Stimulated activated CD8-positive, alpha-beta memory T cell treated with anti-CD3 and anti-CD28 coated beads, Interleukin-4, amount 100 ng/mL, for 48 hours (primary cell): ENCODE results near the gene DPH6.

ENCODE experiments used
- DNase-seq: peaks from one replicate; pipeline ENCODE4 v3.0.0-alpha.2; 2020

Gene DPH6

DNA sequence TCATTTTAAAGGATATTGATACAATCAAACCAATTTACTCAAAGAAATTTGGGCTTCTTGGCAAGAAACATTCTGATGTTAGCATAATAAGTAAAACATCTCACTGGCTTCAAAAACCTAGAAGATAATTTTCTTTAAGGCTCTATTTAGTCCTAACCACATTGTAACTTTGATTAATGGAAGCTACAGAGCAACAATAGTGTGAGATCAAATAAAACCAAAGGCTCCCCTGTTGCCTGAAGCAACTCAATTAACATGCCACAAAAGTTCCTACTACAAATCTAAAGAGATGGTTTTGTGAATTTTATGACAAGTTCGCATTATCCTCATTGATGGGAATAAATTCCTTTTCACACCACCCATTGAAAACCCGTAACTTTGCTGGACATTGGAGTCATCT lies 5.9 kb downstream of the DPH6 start:
- DNase-seq, result no peak

DNA sequence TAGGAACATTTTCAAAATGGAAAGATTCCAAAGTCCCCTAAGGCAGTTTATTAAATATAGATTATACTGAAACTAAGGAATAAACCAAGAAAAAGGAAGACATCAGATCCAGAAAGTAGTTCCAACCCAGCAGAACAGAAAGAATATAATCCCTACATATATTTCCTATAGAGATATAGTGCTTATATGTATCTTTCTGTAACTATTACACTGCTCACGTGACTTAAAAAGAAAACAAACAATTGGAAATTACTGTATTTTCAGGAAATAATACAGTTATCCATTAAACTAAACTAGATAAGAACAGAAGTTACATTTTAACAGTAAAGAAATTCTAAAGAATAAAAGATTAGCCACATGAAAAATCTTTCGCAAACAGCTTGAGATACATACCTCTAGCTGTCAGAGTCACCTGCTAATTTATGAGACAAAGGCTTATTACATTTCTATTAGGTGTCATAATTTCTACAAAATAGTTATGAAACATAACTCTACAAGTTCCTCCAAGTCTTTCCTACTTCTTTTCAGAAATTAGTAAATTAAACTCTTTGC lies 10.5 kb downstream of the DPH6 start:
- DNase-seq, result no peak

DNA sequence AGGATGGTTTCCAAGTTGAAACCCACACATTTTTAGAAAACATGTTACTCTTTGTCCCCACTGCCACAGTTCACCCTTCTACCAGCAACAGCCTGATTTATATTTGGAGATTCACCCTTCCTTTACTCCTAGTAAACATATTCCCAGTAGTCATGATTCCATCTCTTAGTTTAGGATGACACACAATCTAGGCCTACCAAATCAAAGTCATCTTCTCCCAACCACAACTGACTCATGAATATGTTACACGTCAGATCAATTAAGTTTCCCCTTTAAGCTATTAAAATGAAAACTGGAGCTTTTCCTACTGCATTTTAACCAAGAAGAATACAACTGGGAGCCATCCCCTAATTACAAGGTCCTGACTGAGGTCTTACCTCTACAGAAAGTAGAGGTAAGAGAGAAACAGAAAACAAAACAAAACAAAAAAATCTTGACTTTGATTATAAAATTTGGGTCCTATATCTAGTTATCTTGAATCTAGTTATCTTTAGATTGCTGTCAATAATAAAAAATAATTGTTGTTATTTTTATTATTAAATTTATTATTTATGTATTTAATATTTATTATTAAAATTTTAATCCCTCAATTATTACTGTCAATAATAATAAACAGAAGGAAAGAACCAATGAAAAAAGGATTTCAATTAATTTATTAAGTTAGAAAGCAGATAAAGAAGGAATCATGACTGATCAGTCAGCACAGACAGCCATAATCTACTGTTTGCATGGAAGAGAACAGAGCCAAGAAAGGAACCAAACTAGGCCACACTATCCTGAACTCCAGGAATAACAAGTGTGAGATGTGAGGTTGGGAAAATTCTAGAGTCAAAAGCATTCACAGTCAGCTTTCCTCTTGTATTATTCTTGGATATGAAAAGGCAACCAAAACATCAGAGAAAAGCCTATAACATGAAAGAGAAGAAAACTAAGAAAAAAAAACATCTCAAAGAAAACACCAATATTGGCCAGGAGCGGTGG lies 12.5 kb downstream of the DPH6 start:
- DNase-seq, result no peak

DNA sequence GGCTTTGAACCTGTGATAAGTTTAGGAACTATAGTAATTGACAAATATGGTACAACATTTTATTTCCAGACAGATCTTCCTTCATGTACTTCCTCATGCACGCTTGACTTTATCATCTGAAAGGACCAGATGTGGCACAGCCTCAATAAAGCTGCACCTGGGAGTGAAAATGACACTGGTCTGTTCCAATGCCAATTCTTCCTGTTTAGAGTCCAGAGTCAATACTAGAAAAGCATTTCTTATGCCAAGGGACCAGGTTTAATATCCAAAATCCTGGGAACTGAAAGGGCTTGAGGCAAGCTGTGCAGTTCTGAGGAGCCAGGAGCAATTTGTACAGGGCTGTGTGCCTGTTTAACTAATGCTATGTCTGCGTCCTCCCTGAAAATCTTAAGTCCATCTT lies 15.3 kb downstream of the DPH6 start:
- no peak for DNase-seq

DNA sequence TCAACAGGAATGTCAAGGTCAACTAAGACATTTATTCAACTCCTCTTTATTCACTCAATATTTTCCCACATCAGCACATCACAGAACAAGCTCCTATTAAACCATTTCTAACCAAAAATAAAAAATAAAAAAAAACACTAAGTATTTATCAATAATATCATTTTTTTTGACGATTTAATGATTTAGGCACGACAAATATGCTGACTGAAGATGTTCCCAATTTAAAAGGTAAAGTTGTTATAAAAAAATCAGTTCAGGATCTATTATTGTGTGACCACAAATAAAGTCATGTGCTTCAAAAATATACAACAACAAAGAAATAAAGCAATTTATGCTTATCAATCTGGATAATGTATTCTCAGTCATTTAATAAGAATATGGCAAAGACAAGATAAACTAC lies 16.2 kb downstream of the DPH6 start:
- DNase-seq, result no peak

DNA sequence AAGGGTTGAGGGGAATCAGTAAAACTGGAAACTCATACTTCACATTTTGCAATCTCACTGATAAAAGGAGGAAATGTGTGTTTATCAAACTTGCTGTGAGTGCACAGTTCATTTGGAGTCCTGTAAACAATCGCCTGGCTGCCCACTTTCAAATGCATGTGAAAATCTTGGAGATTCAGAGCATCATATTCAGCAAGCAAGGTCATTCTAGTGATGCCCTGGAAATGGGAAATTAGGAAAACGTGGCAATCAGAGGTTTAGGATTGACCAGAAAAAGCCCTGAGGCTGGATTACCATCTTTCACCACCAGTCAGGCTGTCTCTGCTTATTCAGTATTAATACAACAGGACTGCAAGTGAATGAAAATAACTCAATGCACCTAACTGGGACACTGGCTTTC lies 23.9 kb downstream of the DPH6 start:
- no peak for DNase-seq

DNA sequence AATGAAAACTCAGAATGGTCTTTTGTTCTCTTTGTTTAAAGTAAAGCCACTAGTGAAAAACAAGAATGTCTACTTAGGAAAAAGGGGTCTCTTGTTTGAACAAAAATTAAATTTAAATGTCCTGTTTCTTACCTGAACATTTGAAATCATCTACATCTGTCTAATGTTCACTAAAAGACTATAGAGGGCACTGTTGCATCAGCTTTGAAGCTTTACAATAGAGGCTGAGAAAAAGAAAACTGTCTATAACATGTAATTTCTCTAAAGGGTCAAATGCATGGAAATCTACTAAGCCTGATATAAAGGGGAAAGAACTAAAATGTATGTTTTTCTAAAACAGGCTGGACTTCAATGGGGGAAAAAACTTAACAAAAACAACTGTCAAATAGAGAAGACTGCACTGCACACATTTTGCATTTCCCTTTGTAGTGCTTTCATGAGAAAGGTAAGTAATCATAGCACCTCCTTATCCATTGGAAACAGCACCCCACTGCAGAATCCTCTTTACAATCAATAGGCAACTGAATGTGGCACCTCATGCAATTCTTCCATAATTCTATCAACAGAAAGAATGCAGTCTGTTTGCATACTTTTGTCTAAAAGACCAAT lies 26.3 kb downstream of the DPH6 start:
- DNase-seq, result no peak

GRCh38 chr15:35519052-35519451 lies 26.9 kb downstream of the DPH6 start:
- no peak for DNase-seq

GRCh38 chr15:35514759-35515158 lies 31.2 kb downstream of the DPH6 start:
- DNase-seq, result no peak

DNA sequence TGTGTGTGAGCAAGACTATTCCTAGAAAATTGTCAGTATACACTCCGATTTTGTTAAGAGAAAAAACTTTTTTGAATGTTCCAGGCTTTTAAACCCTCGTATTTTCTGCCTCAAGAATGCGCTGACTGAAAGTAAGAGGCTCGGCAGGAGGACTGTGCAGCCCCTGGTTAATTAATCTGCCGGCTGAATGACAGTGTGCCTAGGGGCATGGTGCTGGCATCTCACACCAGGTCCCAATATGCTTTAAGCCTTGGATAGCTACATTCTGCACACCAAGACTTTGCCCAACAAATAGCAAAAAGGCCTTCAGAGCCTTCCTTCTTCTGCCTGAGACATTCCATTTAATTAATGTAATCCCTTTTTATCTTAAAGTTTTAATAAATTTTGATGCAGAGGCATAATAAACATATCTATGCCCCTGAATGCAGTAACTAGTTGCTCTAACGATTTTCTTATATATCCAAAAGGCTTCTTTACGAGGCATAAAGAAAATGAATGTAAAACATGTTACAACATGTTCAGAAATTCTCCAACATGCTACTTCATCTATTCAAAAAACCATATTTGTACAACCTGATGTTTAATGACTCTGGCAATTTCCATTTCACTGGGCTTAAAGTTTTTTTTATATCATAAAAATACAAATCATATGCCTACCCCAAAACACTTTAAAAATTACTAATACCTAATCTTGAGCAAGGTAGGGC lies 37.9 kb downstream of the DPH6 start:
- DNase-seq, result no peak

GRCh38 chr15:35506272-35506870 lies 39.6 kb downstream of the DPH6 start:
- no peak for DNase-seq

DNA sequence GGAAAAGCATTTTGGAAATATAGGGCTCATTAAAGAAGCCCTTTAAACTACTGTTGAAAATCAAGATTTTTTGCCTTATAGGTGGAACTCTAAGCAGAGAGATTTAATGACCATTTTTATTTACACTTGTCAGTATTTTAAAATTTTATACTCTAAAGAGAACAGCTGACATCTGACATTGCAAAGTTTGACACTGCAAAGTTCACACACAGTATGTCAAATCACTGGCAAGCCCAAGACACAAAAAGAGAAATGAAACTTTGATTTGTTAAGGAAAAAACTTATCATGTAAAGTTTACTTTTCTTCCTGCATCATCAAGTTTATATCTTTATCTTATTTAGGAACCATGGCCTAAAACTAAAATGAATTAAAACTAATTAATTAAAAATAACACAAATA lies 40.2 kb downstream of the DPH6 start:
- no peak for DNase-seq

- no peak for DNase-seq
Observed at GRCh38 chr15:35505141-35505540, 40.8 kb downstream of the DPH6 start.

DNA sequence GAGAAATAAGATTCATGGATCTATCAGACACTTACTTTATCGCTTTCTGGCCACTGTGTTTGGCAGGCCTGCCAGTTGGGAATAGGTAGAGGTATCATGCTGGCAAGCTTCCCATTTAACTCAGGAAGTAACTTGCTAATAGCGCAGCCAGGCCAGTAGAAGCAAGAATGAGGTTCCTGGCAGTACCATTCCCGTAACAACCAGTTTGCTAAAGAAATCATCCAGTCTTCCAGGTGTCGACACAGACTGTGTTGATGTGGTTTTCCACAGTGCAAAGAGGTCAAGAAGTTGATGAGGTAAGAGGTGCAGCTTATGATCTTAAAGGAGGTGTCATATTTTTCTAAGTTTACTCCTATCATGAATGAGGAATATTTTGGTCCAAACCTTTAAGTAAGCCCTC lies 46.2 kb downstream of the DPH6 start:
- DNase-seq, result no peak

DNA sequence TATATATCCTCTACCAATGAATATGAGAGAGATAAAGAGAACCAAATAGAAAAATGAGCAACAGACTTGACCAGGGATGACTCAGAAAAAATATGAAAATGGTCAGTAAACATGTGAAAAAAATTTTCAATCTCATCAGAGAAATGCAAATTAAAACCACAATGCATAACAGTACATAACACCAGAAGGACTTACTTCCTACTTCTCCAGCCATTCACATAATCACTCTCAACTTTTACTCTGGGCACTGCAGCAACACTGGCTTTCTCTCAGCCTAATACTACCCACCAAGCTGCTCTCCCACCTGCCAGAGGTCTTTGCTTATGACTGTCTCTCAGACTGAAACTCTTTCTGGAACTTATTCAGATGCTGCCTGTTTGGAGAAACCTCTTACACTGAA lies 49.4 kb downstream of the DPH6 start:
- no peak for DNase-seq

GRCh38 chr15:35495080-35495479 lies 50.9 kb downstream of the DPH6 start:
- DNase-seq, result no peak

- DNase-seq, result no peak
Observed at GRCh38 chr15:35491999-35492398, 54.0 kb downstream of the DPH6 start.

GRCh38 chr15:35491173-35491572 lies 54.8 kb downstream of the DPH6 start:
- DNase-seq, result no peak

- no peak for DNase-seq
Observed at GRCh38 chr15:35490511-35490910, 55.5 kb downstream of the DPH6 start.

DNA sequence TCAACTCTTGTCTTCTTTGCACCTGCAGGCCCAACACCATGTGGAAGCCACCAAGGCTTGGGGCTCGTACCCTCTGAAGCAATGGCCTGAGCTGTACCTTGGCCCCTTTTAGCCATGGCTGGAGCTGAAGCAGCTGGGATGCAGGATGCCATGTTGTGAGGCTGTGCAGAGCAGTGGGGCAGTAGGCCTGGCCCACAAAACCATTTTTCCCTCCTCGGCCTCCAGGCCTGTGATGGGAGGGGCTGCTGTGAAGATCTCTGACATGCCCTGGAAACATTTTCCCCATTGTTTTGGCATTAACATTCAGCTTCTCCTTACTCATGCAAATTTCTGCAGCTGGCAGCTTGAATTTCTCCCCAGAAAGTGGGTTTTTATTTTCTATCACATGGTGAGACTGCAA lies 58.5 kb downstream of the DPH6 start:
- no peak for DNase-seq

DNA sequence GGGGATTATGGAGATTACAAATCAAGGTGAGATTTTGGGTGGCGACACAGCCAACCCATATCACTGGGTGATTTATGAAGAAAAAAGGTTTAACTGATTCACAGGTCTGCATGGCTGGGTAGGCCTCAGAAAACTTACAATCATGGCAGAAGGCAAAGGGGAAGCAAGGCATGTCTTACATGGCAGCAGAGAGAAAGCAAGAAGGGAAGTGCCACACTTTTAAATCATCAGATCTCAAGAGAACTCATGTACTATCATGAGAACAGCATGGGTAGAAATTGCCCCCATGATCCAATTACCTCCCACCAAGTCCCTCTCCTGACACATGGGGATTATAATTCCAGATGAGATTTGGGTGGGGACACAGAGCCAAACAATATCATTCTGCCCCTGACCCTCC lies 59.7 kb downstream of the DPH6 start:
- DNase-seq, result no peak

GRCh38 chr15:35485411-35485810 lies 60.6 kb downstream of the DPH6 start:
- no peak for DNase-seq
